Amniotic stem cell (primary cell): ENCODE data around the gene ABCA13.

Experiments used
- DNase-seq: peaks from one replicate; lab custom pipeline; 2025; lab: John Stamatoyannopoulos, UW

Gene ABCA13

GRCh38 chr7:48298779-48299178 is 127.5 kb downstream of the ABCA13 start:
- DNase-seq = peak; percentile 28

DNA sequence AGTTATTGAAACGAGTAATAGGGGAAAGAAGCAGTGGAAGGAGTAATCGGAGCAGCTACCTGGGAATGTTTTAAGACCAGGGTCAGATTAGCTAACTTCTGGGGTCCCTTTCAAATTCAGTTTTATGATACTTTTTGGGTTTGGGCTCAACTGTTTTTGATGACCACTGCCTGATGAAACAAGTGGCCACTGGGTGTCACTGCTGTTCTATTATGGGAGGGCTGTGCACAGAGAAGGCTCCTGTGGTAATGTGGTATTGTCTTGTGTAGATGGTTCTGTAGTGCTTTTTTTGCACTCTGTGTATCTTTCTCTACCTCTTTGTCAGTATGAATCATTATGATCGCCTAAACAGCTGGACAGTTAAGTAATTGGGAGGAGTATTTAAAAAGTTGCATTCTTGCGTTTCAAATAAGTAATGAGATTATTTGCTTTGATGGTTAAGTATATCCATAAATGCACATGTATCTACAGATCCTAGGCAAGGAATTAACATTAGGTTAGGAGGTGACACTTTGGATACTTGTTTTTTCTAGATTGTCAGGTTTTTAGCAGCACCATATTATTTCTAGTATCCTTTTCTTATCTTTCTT is 128.4 kb downstream of the ABCA13 start:
- peak; percentile 12 for DNase-seq

DNA sequence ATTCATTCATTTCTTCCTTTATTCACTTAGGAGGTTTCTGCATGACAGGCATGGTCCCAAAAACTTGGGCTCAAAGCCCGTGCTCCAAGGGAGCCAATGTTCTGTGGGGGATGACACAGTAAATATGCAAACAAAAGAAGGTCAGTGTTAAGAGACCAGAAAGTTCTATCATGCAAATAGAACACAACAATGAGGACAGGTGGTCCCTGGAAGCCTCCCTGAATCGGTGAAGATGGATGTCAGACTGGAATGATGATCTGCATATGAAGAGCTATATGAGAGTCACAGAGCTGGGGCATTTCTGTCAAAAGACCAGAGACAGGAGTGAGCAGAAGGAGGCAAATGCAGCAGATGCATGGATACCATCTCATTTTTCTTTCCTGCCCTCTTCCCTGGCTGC is 129.0 kb downstream of the ABCA13 start:
- no peak for DNase-seq

DNA sequence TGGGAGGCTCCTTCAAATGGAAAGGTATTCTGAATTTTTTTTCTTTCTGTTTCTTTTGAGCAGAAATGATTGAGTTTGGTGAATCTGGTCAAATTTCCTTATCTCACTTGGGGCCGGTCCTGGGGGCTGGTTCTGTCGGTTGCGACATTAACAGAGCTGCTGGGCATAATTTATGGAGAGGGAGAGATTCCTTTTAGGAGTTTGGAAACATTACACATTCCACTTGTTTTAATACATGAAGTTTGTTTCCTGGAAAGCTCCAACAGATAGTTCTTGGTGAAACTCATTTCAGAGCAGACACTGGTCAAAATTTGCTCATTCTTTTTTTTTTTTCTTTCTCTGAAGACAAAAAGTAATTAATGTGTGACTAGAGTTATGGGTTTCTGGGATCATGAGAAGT is 129.9 kb downstream of the ABCA13 start:
- DNase-seq = no peak

DNA sequence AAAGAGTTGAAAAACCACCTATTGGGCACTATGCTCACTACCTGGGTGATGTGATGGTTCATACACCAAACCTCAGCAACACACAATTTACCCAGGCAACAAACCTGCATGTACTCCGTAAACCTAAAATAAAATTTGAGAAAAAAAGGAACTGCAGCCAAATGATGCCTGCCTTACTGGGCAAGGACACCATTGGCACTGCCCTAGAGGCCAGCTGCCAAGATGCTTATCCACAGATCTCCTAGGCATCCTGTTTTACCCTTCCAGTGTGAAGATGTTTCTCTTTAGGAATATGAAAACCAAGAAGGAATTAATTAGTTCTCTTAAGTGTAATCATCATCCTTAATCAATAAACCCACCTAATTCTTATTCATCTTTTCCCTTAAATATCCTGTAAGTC is 133.4 kb downstream of the ABCA13 start:
- no peak for DNase-seq

DNA sequence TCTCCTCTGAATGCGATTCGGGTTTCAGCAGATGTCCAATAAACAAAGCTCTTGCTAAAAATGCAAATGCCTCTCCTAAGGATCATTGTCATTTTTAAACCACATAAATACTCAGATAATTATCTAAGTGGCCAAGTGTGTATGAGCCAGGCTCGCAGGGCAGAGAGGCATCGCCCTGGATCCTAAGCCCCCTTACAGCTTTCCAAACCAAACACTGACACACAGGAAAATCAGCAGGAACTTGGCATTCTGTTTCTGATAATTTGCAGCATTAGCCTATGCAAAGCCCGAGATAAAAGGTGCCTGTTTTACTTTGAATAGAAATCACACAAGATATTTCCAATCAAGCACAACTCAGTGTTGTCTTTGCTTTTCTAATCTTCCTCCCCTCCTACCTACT is 134.4 kb downstream of the ABCA13 start:
- DNase-seq = no peak

- no peak for DNase-seq
These were observed 135.9 kb downstream of the ABCA13 start for GRCh38 chr7:48307041-48307714.

GRCh38 chr7:48309720-48310119 is 138.5 kb downstream of the ABCA13 start:
- no peak for DNase-seq

- no peak for DNase-seq
These were observed 140.3 kb downstream of the ABCA13 start for GRCh38 chr7:48311464-48312100.

DNA sequence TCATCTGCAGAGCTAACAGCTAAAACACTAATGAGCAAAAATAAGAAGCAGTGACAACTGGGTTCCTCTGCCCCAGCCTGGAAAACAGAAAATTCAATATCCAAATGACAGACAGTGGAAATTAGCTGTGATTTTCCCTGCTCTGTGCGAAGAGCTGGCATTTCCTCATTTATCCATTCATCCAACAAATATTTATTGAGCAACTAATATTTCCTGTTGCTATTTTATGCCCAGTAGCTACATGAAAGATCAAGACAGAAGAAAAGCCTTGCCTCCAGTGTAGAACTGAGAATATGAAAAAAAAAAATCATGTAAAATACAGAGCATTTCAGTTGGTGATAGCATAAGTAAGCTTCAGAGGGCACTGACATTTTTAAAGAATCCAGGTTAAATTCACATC is 140.9 kb downstream of the ABCA13 start:
- no peak for DNase-seq

DNA sequence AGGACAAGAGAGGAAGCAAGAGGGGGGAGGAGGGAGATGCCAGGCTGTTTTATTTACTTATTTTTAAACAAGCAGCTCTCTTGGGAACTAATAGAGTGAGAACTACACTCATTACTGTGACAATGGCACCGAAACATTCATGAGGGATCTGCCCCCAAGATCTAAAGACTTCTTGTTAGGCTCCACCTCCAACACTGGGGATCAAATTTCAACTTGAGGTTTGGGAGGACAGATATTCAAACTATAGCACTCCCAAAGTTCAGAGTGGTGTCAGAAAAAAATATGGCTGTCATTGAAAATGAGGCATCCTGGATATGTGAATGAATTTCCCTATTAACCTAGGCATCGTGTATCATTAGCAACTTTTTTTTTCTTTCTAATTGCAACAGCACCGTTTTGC is 145.5 kb downstream of the ABCA13 start:
- DNase-seq = no peak

DNA sequence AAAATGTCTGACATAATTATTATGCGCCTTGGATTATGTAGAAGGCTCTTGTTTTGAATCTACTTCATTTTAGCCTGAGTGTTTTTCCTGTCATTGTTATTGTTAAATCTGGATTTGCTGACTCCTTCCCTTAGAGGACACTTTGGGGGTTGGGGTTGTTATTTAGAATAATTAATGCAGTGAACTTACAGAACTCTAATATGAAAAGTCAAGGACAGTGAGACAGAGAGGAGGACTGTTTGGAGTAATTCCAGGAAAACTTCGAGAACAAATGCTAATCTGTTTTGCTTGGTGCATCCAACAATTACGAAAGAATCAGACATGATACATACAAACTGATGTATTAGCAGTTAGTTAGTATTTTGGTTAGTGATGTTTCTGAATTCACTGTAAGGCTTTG is 146.1 kb downstream of the ABCA13 start:
- DNase-seq = no peak

- DNase-seq = no peak
These were observed 150.2 kb downstream of the ABCA13 start for GRCh38 chr7:48321319-48322010.

DNA sequence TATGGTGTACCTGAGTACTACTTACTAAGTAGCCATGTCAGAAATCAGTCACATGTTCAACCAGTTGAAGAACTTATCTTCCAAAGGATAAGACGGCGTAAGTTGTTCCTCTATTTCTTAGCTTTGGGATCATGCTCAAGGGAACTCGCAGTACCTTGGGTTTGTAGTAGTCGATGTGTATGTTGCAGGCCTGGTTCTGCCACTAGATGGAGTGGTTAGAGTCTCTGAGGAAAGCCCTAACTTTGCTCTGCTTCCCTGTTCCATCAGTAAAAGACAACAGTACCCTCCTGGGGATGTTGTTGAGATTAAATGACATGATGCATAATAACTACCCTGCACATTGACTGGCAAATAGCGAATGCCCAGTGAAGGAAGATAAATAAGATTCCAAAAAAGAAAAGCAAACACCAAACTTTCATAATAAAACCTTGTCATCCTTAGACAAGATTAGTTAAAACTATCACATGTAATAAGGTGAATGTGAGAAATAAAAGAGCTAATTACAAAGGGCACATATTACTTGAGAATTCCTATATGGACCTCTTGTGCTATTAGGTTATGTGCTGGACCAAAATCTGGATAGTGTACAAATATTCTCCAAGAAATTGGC is 165.9 kb downstream of the ABCA13 start:
- DNase-seq = no peak

DNA sequence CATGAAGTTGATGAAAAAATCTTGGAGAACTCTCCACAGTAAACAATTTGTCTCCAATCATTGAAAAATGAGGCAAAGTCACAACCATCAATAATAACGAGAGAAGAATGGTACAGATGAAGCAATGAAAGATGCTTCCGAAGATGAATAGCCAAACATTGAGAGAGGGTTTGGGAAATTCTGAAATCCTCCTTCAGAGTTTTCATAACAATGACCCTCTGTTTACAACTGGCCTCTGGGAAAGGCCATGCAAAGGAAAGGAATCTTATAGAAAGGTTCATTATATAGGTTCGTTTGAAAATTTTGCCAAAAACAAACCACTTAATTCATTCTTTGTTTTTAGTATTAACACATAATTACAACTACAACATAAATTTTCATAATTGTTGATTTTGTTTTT is 166.5 kb downstream of the ABCA13 start:
- DNase-seq = no peak

- DNase-seq = no peak
These were observed 176.1 kb downstream of the ABCA13 start for GRCh38 chr7:48347230-48347825.

DNA sequence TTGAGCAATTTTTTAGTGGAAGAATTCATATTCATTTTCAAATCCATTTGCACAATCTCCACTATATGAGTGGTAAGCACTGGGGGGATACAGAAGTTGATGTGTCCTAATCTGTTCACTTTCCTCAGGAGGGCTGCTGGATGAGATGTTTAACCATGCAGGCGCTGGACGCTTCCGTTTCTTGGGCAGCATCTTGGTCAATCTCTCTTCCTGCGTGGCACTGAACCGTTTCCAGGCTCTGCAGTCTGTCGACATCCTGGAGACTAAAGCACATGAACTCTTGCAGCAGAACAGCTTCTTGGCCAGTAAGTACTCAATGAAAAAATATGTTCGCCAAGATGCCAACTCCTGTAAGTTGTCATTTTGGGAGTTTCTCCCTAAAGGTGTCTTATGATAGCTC is 179.3 kb downstream of the ABCA13 start:
- DNase-seq = no peak

GRCh38 chr7:48351900-48352299 is 180.6 kb downstream of the ABCA13 start:
- no peak for DNase-seq

DNA sequence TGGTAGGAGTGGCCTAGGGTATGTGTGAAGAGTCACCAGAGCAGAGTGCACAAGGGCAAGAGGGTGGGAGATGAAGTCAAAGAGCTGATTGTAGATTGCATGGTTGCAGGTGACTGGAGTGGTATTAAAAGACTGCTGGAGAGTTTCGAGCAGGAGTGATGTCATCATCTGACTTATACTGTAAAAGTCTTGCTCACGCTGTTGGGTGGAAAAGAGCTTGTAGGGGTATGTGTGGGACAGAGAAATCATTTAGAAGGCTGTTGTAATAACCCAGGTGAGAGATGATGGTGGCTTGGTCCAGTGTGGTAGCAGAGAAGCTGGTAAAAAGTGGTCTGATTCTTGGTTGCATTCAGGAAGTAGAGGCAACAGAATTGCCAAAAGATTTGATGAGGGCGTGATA is 184.1 kb downstream of the ABCA13 start:
- no peak for DNase-seq

DNA sequence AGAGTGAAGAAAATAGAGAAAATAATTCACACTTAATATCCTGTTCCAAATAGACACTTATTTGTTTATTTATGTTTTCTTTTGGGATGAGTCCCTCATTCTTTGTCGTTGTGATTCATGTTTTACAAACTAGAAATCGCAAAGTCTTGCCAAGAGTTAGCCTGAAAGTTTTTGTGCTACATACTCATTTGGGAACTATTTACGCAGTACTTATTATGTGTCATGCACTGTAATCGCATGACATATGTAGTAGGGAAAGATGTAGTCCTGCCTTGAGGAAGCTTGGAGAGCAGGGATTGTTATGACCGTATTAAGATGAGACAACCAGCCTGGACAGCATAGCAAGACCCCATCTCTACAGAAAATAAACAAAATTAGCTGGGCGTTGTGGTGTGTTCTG is 189.3 kb downstream of the ABCA13 start:
- DNase-seq = no peak

DNA sequence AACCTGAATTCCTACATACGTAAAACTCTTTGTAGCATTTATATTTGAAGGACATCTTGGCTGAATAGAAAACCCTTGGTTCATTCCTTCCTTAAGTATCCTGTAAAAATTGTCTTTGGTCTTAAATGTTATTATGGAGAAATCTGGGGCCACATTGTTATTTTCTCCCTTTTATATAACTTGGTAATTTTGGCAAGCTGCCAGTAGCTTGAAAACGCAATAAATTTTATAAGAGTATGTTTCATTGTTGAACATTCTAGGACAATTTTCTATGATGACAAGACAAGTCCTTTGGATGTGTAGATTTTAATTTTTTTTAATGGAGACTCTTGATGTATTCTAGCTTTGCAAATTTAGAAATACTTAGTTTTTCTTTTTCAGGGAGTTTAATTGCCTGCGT is 191.9 kb downstream of the ABCA13 start:
- DNase-seq = no peak

- no peak for DNase-seq
These were observed 193.8 kb downstream of the ABCA13 start for GRCh38 chr7:48365010-48365409.
